ENCODE measurements around the gene LRP1B.

LRP1B gene

DNA sequence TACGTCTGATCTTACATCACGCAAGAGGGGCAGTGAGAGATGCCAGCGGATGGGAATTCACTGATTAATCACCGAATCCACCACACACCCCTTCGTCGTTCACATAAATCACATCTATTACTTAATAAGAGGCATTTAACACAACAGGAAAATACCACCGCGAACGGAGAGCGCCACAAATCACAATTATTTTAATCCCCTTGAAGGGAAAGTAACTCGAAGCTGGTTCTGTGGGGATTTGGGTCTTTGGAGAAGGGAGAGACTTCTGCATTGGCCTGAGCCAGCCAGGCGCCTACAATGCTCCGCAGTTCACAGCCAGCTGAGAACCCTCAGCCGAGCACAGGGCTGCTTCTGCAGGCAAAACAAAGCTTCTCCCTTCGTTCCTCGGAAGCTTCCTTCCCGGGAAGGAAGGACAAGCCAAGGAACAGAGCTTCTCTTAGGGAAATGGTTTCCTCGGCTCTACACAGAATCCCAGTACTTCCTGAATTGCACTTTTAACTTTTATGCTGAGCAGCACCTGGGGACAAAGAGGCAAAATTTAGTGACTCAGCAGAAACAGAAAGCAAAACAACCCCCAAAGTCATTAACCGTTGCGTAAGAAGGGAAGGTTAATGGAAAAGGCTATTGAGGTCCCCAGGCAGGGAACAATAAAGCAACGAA is at the start of gene LRP1B:
TSS of gene LRP1B (minus strand) at position 7 of the 660 bp plus-strand sequence. CDS start 287 bp downstream, outside the sequence.
- no peaks in the 10 kb centered on the region for H3K36me3 ChIP-seq (ENCODE audit: insufficient read depth, low read length)
- H3K27ac ChIP-seq (ENCODE audit: low read depth, low read length) = no peak within 1 kb of the TSS
- peak within 1 kb of the TSS; percentile 15 for H3K9ac ChIP-seq (ENCODE audit: low read length)
- no peaks in the 10 kb centered on the region for H3K9me3 ChIP-seq (ENCODE audit: low read length)
- H3K27me3 ChIP-seq (ENCODE audit: control insufficient read depth in 1 of 2, insufficient read depth in 2 of 2, low read length in 2 of 2) = peaks cover 0 to 4% of the 10 kb centered on the region in 2 donors
- H3K4me3 ChIP-seq (ENCODE audit: low read depth in 1 of 2, low read length in 2 of 2) = peak within 1 kb of the TSS; percentile 44 to 75
- H3K4me1 ChIP-seq (ENCODE audit: insufficient read depth, low read length) = peaks cover 4% of the 10 kb centered on the region

- H3K36me3 ChIP-seq (ENCODE audit: insufficient read depth, low read length) = no peaks in the 10 kb centered on the region
- H3K4me1 ChIP-seq (ENCODE audit: insufficient read depth, low read length) = no peaks in the 10 kb centered on the region
- H3K27ac ChIP-seq (ENCODE audit: low read depth, low read length) = no peak overlapping the region
- H3K9me3 ChIP-seq (ENCODE audit: low read length) = no peaks in the 10 kb centered on the region
- H3K4me3 ChIP-seq (ENCODE audit: low read depth in 1 of 2, low read length in 2 of 2) = no peak overlapping the region
- H3K9ac ChIP-seq (ENCODE audit: low read length) = no peak overlapping the region
- no peaks in the 10 kb centered on the region for H3K27me3 ChIP-seq (ENCODE audit: control insufficient read depth in 1 of 2, insufficient read depth in 2 of 2, low read length in 2 of 2)
Measured at GRCh38 chr2:142179686-142180085, 48.9 kb upstream of the LRP1B start.

DNA sequence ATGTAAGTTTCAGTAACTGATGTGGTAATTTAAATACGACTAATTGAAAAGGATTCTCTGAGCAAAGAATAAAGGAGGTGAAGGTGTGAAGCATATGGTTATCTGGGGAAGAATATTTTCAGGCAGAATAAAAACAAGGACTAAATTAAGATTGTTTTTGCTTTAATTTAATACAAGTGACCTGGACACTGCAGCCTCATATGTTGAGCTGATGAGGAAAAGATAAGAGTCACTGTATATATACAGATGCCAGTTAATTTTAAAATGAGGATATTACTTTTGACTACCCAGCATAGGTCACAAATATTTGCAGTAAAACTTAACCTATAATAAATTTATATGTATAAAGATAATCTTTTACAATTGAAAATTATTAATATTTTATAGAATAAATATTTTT is 47.8 kb upstream of the LRP1B start:
- Histone ChIP-seq H3K36me3 (ENCODE audit: insufficient read depth, low read length) (no peaks in the 10 kb centered on the region), H3K27ac (ENCODE audit: low read depth, low read length) (no peak overlapping the region), H3K9ac (ENCODE audit: low read length) (no peak overlapping the region), H3K4me1 (ENCODE audit: insufficient read depth, low read length) (no peaks in the 10 kb centered on the region), H3K9me3 (ENCODE audit: low read length) (no peaks in the 10 kb centered on the region), H3K4me3 (ENCODE audit: low read depth in 1 of 2, low read length in 2 of 2) (no peak overlapping the region), H3K27me3 (ENCODE audit: control insufficient read depth in 1 of 2, insufficient read depth in 2 of 2, low read length in 2 of 2) (no peaks in the 10 kb centered on the region)

GRCh38 chr2:142176941-142177340 is 46.1 kb upstream of the LRP1B start:
- Histone ChIP-seq H3K9ac (ENCODE audit: low read length) (no peak overlapping the region), H3K27me3 (ENCODE audit: control insufficient read depth in 1 of 2, insufficient read depth in 2 of 2, low read length in 2 of 2) (no peaks in the 10 kb centered on the region), H3K27ac (ENCODE audit: low read depth, low read length) (no peak overlapping the region), H3K9me3 (ENCODE audit: low read length) (no peaks in the 10 kb centered on the region), H3K36me3 (ENCODE audit: insufficient read depth, low read length) (no peaks in the 10 kb centered on the region), H3K4me3 (ENCODE audit: low read depth in 1 of 2, low read length in 2 of 2) (no peak overlapping the region), H3K4me1 (ENCODE audit: insufficient read depth, low read length) (no peaks in the 10 kb centered on the region)

DNA sequence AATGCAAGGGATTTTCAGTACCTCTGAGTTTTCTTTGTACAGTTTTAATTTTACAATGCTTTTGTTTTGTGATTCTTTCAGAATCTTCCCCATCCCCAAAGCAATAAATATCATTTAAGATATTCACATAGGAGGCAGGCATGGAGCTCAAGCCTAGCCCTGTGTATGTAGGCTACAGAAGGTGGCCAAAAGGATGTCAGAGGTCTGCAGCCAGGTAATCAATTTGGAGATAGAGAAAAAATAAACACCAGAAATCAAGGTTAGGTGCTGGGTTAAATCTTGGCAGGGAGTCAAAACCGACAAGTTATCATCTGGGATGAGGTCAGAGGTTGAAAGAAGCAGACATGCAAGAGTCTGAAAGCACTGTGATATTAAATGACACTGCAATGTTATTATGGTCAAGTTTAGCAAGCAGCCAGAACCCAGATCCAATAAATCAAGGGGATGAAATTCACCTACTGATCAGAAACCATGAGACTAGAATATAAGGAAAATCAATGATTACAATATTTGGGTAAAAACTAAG is 45.1 kb upstream of the LRP1B start:
- Histone ChIP-seq H3K27me3 (ENCODE audit: control insufficient read depth in 1 of 2, insufficient read depth in 2 of 2, low read length in 2 of 2) (no peaks in the 10 kb centered on the region), H3K9me3 (ENCODE audit: low read length) (no peaks in the 10 kb centered on the region), H3K36me3 (ENCODE audit: insufficient read depth, low read length) (no peaks in the 10 kb centered on the region), H3K27ac (ENCODE audit: low read depth, low read length) (no peak overlapping the region), H3K4me3 (ENCODE audit: low read depth in 1 of 2, low read length in 2 of 2) (no peak overlapping the region), H3K9ac (ENCODE audit: low read length) (no peak overlapping the region), H3K4me1 (ENCODE audit: insufficient read depth, low read length) (no peaks in the 10 kb centered on the region)

- H3K4me1 ChIP-seq (ENCODE audit: insufficient read depth, low read length) = no peaks in the 10 kb centered on the region
- H3K9ac ChIP-seq (ENCODE audit: low read length) = no peak overlapping the region
- no peak overlapping the region for H3K27ac ChIP-seq (ENCODE audit: low read depth, low read length)
- no peak overlapping the region for H3K4me3 ChIP-seq (ENCODE audit: low read depth in 1 of 2, low read length in 2 of 2)
- H3K9me3 ChIP-seq (ENCODE audit: low read length) = no peaks in the 10 kb centered on the region
- no peaks in the 10 kb centered on the region for H3K27me3 ChIP-seq (ENCODE audit: control insufficient read depth in 1 of 2, insufficient read depth in 2 of 2, low read length in 2 of 2)
- no peaks in the 10 kb centered on the region for H3K36me3 ChIP-seq (ENCODE audit: insufficient read depth, low read length)
Measured at GRCh38 chr2:142174176-142174575, 43.4 kb upstream of the LRP1B start.

DNA sequence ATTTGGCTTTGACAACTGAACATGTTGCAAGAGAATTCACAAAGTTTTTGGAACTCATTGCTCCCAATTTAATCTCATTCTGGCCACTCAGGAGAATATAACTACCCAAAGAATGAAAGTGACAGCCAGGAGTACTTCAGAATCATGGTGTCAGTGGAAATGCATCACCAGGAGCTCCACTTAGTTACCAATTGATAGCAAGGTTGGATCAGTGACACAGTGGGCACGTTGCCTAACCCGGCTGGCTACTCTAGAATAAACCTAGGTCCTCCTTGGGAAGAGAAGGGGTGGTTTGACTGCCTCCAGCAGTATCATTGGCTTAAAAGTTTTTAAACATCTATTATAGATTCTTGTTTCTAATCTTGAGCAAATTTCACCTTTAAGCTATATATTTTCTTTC is 40.0 kb upstream of the LRP1B start:
- Histone ChIP-seq H3K27me3 (ENCODE audit: control insufficient read depth in 1 of 2, insufficient read depth in 2 of 2, low read length in 2 of 2) (no peaks in the 10 kb centered on the region), H3K27ac (ENCODE audit: low read depth, low read length) (no peak overlapping the region), H3K4me3 (ENCODE audit: low read depth in 1 of 2, low read length in 2 of 2) (no peak overlapping the region), H3K4me1 (ENCODE audit: insufficient read depth, low read length) (no peaks in the 10 kb centered on the region), H3K9ac (ENCODE audit: low read length) (no peak overlapping the region), H3K36me3 (ENCODE audit: insufficient read depth, low read length) (no peaks in the 10 kb centered on the region), H3K9me3 (ENCODE audit: low read length) (no peaks in the 10 kb centered on the region)

GRCh38 chr2:142165790-142166189 is 35.0 kb upstream of the LRP1B start:
- Histone ChIP-seq H3K27me3 (ENCODE audit: control insufficient read depth in 1 of 2, insufficient read depth in 2 of 2, low read length in 2 of 2) (no peaks in the 10 kb centered on the region), H3K36me3 (ENCODE audit: insufficient read depth, low read length) (no peaks in the 10 kb centered on the region), H3K4me1 (ENCODE audit: insufficient read depth, low read length) (no peaks in the 10 kb centered on the region), H3K27ac (ENCODE audit: low read depth, low read length) (no peak overlapping the region), H3K4me3 (ENCODE audit: low read depth in 1 of 2, low read length in 2 of 2) (no peak overlapping the region), H3K9me3 (ENCODE audit: low read length) (no peaks in the 10 kb centered on the region), H3K9ac (ENCODE audit: low read length) (no peak overlapping the region)

DNA sequence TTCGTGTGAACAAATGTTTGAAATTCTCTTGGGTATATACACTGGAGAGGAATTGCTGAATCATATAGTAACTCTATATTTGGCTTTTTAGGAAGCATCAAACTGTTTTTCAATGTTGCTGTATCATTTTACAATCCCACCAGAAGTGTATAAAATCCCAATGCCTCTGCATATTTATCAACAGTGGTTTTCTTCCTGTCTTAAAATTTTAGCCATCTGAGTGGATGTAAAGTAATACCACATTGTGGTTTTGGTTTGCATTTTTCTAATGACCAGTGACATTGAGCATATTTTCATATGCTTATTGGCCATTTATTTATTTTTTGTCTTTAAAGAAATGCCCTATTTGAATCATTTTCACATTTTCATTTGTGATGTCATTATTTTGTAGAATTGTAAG is 22.8 kb upstream of the LRP1B start:
- no peak overlapping the region for H3K9ac ChIP-seq (ENCODE audit: low read length)
- no peaks in the 10 kb centered on the region for H3K27me3 ChIP-seq (ENCODE audit: control insufficient read depth in 1 of 2, insufficient read depth in 2 of 2, low read length in 2 of 2)
- H3K4me1 ChIP-seq (ENCODE audit: insufficient read depth, low read length) = no peaks in the 10 kb centered on the region
- H3K4me3 ChIP-seq (ENCODE audit: low read depth in 1 of 2, low read length in 2 of 2) = no peak overlapping the region
- no peak overlapping the region for H3K27ac ChIP-seq (ENCODE audit: low read depth, low read length)
- H3K36me3 ChIP-seq (ENCODE audit: insufficient read depth, low read length) = no peaks in the 10 kb centered on the region
- no peaks in the 10 kb centered on the region for H3K9me3 ChIP-seq (ENCODE audit: low read length)

DNA sequence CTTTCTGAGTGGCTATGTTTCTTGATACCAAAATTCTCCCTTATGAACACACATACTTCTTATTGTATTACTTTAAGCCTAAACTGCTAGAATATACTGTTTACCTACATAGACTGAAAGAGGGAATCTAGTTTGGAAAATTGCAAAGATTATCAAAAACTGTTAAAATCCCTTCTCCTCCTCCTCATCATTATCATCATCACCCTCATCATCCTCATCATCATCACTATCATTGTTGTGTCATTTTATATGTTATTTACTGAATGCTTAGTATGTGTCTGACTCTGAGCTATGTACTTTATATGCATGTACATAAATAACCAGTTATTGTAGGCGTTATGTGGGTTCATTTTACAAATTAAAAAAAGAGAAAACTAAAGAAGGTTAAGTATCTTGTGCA is 19.6 kb upstream of the LRP1B start:
- no peak overlapping the region for H3K9ac ChIP-seq (ENCODE audit: low read length)
- H3K36me3 ChIP-seq (ENCODE audit: insufficient read depth, low read length) = no peaks in the 10 kb centered on the region

DNA sequence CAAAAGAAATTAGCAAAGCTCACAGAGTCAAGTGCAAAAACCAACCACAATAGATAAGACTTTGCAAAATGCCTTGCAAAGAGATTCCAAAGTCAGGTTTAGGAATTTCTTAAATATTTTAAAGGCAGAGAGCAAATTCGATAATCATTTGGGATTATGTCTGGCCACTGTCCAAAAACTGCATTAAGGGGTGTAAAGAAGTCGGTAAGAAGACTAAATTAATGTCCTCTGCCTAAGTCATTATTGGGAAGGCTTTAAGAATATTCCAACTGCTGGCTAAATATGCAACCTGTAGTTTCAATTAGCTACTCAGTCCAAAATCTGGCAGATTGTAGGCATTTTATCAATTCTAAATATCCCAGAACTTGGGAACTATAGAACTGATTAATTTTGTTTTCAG is 13.7 kb upstream of the LRP1B start:
- no peak overlapping the region for H3K9ac ChIP-seq (ENCODE audit: low read length)
- H3K4me1 ChIP-seq (ENCODE audit: insufficient read depth, low read length) = no peaks in the 10 kb centered on the region
- H3K27ac ChIP-seq (ENCODE audit: low read depth, low read length) = no peak overlapping the region
- no peaks in the 10 kb centered on the region for H3K36me3 ChIP-seq (ENCODE audit: insufficient read depth, low read length)
- no peak overlapping the region for H3K4me3 ChIP-seq (ENCODE audit: low read depth in 1 of 2, low read length in 2 of 2)
- H3K27me3 ChIP-seq (ENCODE audit: control insufficient read depth in 1 of 2, insufficient read depth in 2 of 2, low read length in 2 of 2) = no peaks in the 10 kb centered on the region
- no peaks in the 10 kb centered on the region for H3K9me3 ChIP-seq (ENCODE audit: low read length)

More for the DNA sequence above, 19.6 kb upstream of the LRP1B start:
- Histone ChIP-seq H3K4me3 (ENCODE audit: low read depth in 1 of 2, low read length in 2 of 2) (no peak overlapping the region), H3K9me3 (ENCODE audit: low read length) (no peaks in the 10 kb centered on the region), H3K27me3 (ENCODE audit: control insufficient read depth in 1 of 2, insufficient read depth in 2 of 2, low read length in 2 of 2) (no peaks in the 10 kb centered on the region), H3K27ac (ENCODE audit: low read depth, low read length) (no peak overlapping the region), H3K4me1 (ENCODE audit: insufficient read depth, low read length) (no peaks in the 10 kb centered on the region)

GRCh38 chr2:142142595-142142994 is 11.8 kb upstream of the LRP1B start:
- no peak overlapping the region for H3K27ac ChIP-seq (ENCODE audit: low read depth, low read length)

More at GRCh38 chr2:142142595-142142994, 11.8 kb upstream of the LRP1B start:
- Histone ChIP-seq H3K27me3 (ENCODE audit: control insufficient read depth in 1 of 2, insufficient read depth in 2 of 2, low read length in 2 of 2) (no peaks in the 10 kb centered on the region), H3K36me3 (ENCODE audit: insufficient read depth, low read length) (no peaks in the 10 kb centered on the region), H3K4me3 (ENCODE audit: low read depth in 1 of 2, low read length in 2 of 2) (no peak overlapping the region), H3K4me1 (ENCODE audit: insufficient read depth, low read length) (no peaks in the 10 kb centered on the region), H3K9ac (ENCODE audit: low read length) (no peak overlapping the region), H3K9me3 (ENCODE audit: low read length) (no peaks in the 10 kb centered on the region)
